Measurements from ENCODE around the gene CDC23. TPM values are rescaled to one million over a fixed set of nuclear protein-coding genes. Genes with fewer than 3 reads are reported as not detected.
A peak's percentile ranks its signal among the peaks of the same experiment; 100 is the strongest.
"Not testable (repeated sequence)": the region's sequence is repeated elsewhere in the genome, so short reads cannot be mapped to it uniquely, and the experiment has no call there.

The CDC23 gene
- total RNA-seq, 1 donor: 28.6 TPM

DNA sequence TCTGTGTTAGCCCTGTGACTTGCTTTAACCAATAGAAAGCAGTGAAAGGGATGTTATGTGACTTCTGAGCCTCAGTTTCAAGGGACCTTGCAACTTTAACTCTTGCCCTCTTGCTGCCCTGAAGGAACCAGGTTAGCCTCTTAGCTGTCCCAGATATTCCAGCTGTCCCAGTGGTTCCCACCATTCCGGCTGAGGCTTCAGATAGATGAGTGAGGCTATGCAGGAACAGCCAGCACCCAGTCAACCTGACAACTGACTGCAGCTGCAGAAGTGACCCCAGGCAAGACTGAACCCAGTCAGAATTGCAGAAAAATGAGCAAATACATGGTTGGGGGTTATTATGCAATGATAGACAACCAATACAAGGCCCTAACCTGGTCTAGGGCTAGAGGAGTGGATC is 10.4 kb upstream of the CDC23 start:
- H3K4me1 ChIP-seq (ENCODE audit: insufficient read depth, low read length): no peaks in the 10 kb centered on the region
- no peak for DNase-seq (ENCODE audit: insufficient read length, low spot score, missing footprints)

DNA sequence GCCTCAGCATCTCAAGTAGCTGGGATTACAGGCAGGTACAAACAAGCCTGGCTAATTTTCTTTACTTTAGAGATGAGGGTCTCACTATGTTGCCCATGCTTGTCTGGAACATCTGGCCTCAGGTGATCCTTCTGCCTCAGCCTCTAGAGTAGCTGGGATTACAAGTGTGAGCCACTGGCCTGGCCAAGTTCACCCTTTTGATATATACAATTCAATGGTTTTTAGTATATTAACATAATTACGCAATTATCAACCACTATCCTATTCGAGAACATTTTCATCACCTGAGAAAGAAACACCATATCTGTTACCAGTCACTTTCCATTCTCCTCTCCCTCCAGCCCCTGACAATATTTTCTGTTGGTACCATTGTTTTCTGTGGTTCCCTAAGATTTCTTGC is 3.7 kb upstream of the CDC23 start:
- TF ChIP-seq CTCF (IDR thresholded peaks at IDR 0.05; ENCODE audit: extremely low read depth, low read depth, low read length): no peak
- Histone ChIP-seq H2AFZ (ENCODE audit: low read length) (no peak overlapping the region), H3K4me2 (ENCODE audit: insufficient read depth, low read length) (no peak overlapping the region), H3K9me3 (ENCODE audit: low read depth, low read length) (no peaks in the 10 kb centered on the region), H4K20me1 (ENCODE audit: insufficient read depth, low read length) (no peaks in the 10 kb centered on the region), H3K4me3 (ENCODE audit: insufficient read depth, low read length) (no peak overlapping the region), H3K27ac (ENCODE audit: low read depth, low read length) (no peak overlapping the region), H3K36me3 (ENCODE audit: insufficient read depth, low read length) (no peaks in the 10 kb centered on the region), H3K4me1 (ENCODE audit: insufficient read depth, low read length) (peaks cover 14% of the 10 kb centered on the region), H3K27me3 (ENCODE audit: insufficient read depth, low read length) (no peaks in the 10 kb centered on the region), H3K79me2 (ENCODE audit: insufficient read depth, low read length) (peaks cover 14% of the 10 kb centered on the region)
- DNase-seq (ENCODE audit: insufficient read length, low spot score, missing footprints): no peak

More for the DNA sequence above, 10.4 kb upstream of the CDC23 start:
- TF ChIP-seq CTCF (IDR thresholded peaks at IDR 0.05; ENCODE audit: extremely low read depth, low read depth, low read length): no peak
- no peaks in the 10 kb centered on the region for H4K20me1 ChIP-seq (ENCODE audit: insufficient read depth, low read length)
- H3K27me3 ChIP-seq (ENCODE audit: insufficient read depth, low read length): no peaks in the 10 kb centered on the region
- no peaks in the 10 kb centered on the region for H3K36me3 ChIP-seq (ENCODE audit: insufficient read depth, low read length)
- H3K4me3 ChIP-seq (ENCODE audit: insufficient read depth, low read length): no peak overlapping the region
- H3K79me2 ChIP-seq (ENCODE audit: insufficient read depth, low read length): no peaks in the 10 kb centered on the region
- no peak overlapping the region for H3K4me2 ChIP-seq (ENCODE audit: insufficient read depth, low read length)
- H3K27ac ChIP-seq (ENCODE audit: low read depth, low read length): no peak overlapping the region
- H3K9me3 ChIP-seq (ENCODE audit: low read depth, low read length): no peaks in the 10 kb centered on the region
- no peak overlapping the region for H2AFZ ChIP-seq (ENCODE audit: low read length)

DNA sequence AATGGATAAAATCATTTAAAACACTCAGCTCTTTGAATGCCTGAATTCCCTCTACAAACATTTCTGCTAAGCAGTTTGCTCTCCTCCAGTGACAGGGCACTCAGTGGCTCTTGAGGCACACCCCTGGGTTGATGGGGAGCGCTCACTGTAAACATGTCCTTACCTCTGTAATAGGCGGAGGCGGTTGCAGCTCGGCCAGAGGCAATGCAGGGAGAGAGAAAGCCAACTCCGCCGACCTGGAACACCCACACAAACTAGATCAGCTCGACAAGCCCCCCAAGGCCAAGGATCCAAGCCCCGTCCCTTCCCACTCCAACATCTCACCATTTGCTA is 329 bp downstream of the CDC23 start:
- H2AFZ ChIP-seq (ENCODE audit: low read length): peak overlapping the region; percentile 100
- peaks cover 6% of the 10 kb centered on the region for H3K36me3 ChIP-seq (ENCODE audit: insufficient read depth, low read length)
- peak overlapping the region; percentile 100 for H3K4me3 ChIP-seq (ENCODE audit: insufficient read depth, low read length)
- H3K27ac ChIP-seq (ENCODE audit: low read depth, low read length): peak overlapping the region; percentile 97
- TF ChIP-seq CTCF (IDR thresholded peaks at IDR 0.05; ENCODE audit: extremely low read depth, low read depth, low read length): no peak
- H4K20me1 ChIP-seq (ENCODE audit: insufficient read depth, low read length): peaks cover 4% of the 10 kb centered on the region
- DNase-seq (ENCODE audit: insufficient read length, low spot score, missing footprints): peak; percentile 45
- H3K4me2 ChIP-seq (ENCODE audit: insufficient read depth, low read length): peak overlapping the region; percentile 99
- peaks cover 14% of the 10 kb centered on the region for H3K4me1 ChIP-seq (ENCODE audit: insufficient read depth, low read length)
- H3K9me3 ChIP-seq (ENCODE audit: low read depth, low read length): no peaks in the 10 kb centered on the region
- H3K27me3 ChIP-seq (ENCODE audit: insufficient read depth, low read length): no peaks in the 10 kb centered on the region
- peaks cover 51% of the 10 kb centered on the region for H3K79me2 ChIP-seq (ENCODE audit: insufficient read depth, low read length)

- TF ChIP-seq CTCF (IDR thresholded peaks at IDR 0.05; ENCODE audit: extremely low read depth, low read depth, low read length): no peak
- peaks cover 4% of the 10 kb centered on the region for H4K20me1 ChIP-seq (ENCODE audit: insufficient read depth, low read length)
- no peak for DNase-seq (ENCODE audit: insufficient read length, low spot score, missing footprints)
- peaks cover 6% of the 10 kb centered on the region for H3K36me3 ChIP-seq (ENCODE audit: insufficient read depth, low read length)
- H3K4me3 ChIP-seq (ENCODE audit: insufficient read depth, low read length): no peak overlapping the region
- H3K4me1 ChIP-seq (ENCODE audit: insufficient read depth, low read length): peaks cover 14% of the 10 kb centered on the region
- H3K27me3 ChIP-seq (ENCODE audit: insufficient read depth, low read length): no peaks in the 10 kb centered on the region
- peaks cover 57% of the 10 kb centered on the region for H3K79me2 ChIP-seq (ENCODE audit: insufficient read depth, low read length)
- H3K27ac ChIP-seq (ENCODE audit: low read depth, low read length): no peak overlapping the region
- H3K4me2 ChIP-seq (ENCODE audit: insufficient read depth, low read length): no peak overlapping the region
- no peaks in the 10 kb centered on the region for H3K9me3 ChIP-seq (ENCODE audit: low read depth, low read length)
- no peak overlapping the region for H2AFZ ChIP-seq (ENCODE audit: low read length)
Measured at GRCh38 chr5:138210985-138211384, 2.1 kb downstream of the CDC23 start.

DNA sequence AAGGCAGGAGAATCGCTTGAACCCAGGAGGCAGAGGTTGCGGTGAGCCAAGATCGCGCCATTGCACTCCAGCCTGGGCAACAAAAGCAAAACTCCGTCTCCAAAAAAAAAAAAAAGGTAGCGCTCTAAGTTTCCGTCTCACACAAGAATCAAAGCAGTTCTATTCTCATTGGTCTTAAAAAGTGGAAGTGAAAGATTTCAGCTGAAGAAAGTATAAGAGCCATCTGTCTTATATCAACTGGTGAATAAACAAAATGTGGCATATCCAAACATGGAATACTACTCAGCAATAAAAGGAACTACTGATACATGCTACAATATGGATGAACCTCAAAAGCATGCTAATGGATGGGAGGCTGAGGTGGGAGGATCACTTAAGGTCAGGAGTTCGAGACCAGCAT is 19.3 kb downstream of the CDC23 start:
- H3K79me2 ChIP-seq (ENCODE audit: insufficient read depth, low read length); H3K9me3 ChIP-seq (ENCODE audit: low read depth, low read length); H4K20me1 ChIP-seq (ENCODE audit: insufficient read depth, low read length); H3K4me3 ChIP-seq (ENCODE audit: insufficient read depth, low read length); H3K4me2 ChIP-seq (ENCODE audit: insufficient read depth, low read length); H3K27ac ChIP-seq (ENCODE audit: low read depth, low read length); H3K27me3 ChIP-seq (ENCODE audit: insufficient read depth, low read length); H2AFZ ChIP-seq (ENCODE audit: low read length); H3K4me1 ChIP-seq (ENCODE audit: insufficient read depth, low read length); DNase-seq (ENCODE audit: insufficient read length, low spot score, missing footprints): not testable (repeated sequence)
- peaks cover 60% of the 10 kb centered on the region for H3K36me3 ChIP-seq (ENCODE audit: insufficient read depth, low read length)

All from osteoblast (primary cell).